ENCODE measurements around the gene ZC3H12D. TPM values are rescaled to one million over a fixed set of nuclear protein-coding genes. Genes with fewer than 3 reads are reported as not detected.
"Not testable (repeated sequence)": the region's sequence is repeated elsewhere in the genome, so short reads cannot be mapped to it uniquely, and the experiment has no call there.

Gene ZC3H12D
- total RNA-seq, 1 donor from 2014 or later = not detected

- DNase-seq (ENCODE audit: low read depth in 2 of 2) = no peak
Observed at GRCh38 chr6:149459761-149460160, 25.1 kb downstream of the ZC3H12D start.

- no peak for DNase-seq (ENCODE audit: low read depth in 2 of 2)
Observed at GRCh38 chr6:149458806-149459205, 26.0 kb downstream of the ZC3H12D start.

GRCh38 chr6:149458196-149458595, 26.6 kb downstream of the ZC3H12D start:
- no peak for DNase-seq (ENCODE audit: low read depth in 2 of 2)

GRCh38 chr6:149457316-149457884, 27.4 kb downstream of the ZC3H12D start:
- no peak for DNase-seq (ENCODE audit: low read depth in 2 of 2)

- DNase-seq (ENCODE audit: low read depth in 2 of 2) = no peak
Observed at GRCh38 chr6:149456311-149457021, 28.3 kb downstream of the ZC3H12D start.

- DNase-seq (ENCODE audit: low read depth in 2 of 2) = no peak
Observed at GRCh38 chr6:149455031-149455732, 29.6 kb downstream of the ZC3H12D start.

GRCh38 chr6:149454346-149454848, 30.4 kb downstream of the ZC3H12D start:
- peak; percentile 33 to 63 for DNase-seq (ENCODE audit: low read depth in 2 of 2)

GRCh38 chr6:149453597-149454345, 31.0 kb downstream of the ZC3H12D start:
- DNase-seq (ENCODE audit: low read depth in 2 of 2) = no peak

- no peak for DNase-seq (ENCODE audit: low read depth in 2 of 2)
Observed at GRCh38 chr6:149452037-149452939, 32.5 kb downstream of the ZC3H12D start.

- DNase-seq (ENCODE audit: low read depth in 2 of 2) = no peak
Observed at GRCh38 chr6:149451376-149452036, 33.3 kb downstream of the ZC3H12D start.

- no peak for DNase-seq (ENCODE audit: low read depth in 2 of 2)
Observed at GRCh38 chr6:149450679-149451375, 34.0 kb downstream of the ZC3H12D start.

GRCh38 chr6:149449831-149450678, 34.8 kb downstream of the ZC3H12D start:
- DNase-seq (ENCODE audit: low read depth in 2 of 2) = no peak

GRCh38 chr6:149448821-149449453, 35.9 kb downstream of the ZC3H12D start:
- no peak for DNase-seq (ENCODE audit: low read depth in 2 of 2)

GRCh38 chr6:149446791-149447376, 37.9 kb downstream of the ZC3H12D start:
- DNase-seq (ENCODE audit: low read depth in 2 of 2) = no peak

GRCh38 chr6:149445573-149445972, 39.2 kb downstream of the ZC3H12D start:
- peak in 1 of 2 donors; percentile 43 for DNase-seq (ENCODE audit: low read depth in 2 of 2)

- DNase-seq (ENCODE audit: low read depth in 2 of 2) = no peak
Observed at GRCh38 chr6:149445095-149445466, 39.7 kb downstream of the ZC3H12D start.

- not testable (repeated sequence) for DNase-seq (ENCODE audit: low read depth in 2 of 2)
Observed at GRCh38 chr6:149444360-149445094, 40.3 kb downstream of the ZC3H12D start.

Measured in lung microvascular endothelial cell (primary cell).